ENCODE measurements around the gene RGS1. TPM values are rescaled to one million over a fixed set of nuclear protein-coding genes. Genes with fewer than 3 reads are reported as not detected.

The RGS1 gene, protein sequence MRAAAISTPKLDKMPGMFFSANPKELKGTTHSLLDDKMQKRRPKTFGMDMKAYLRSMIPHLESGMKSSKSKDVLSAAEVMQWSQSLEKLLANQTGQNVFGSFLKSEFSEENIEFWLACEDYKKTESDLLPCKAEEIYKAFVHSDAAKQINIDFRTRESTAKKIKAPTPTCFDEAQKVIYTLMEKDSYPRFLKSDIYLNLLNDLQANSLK
- total RNA-seq = not detected in 2 replicates
- long read RNA-seq = 0 reads

DNA sequence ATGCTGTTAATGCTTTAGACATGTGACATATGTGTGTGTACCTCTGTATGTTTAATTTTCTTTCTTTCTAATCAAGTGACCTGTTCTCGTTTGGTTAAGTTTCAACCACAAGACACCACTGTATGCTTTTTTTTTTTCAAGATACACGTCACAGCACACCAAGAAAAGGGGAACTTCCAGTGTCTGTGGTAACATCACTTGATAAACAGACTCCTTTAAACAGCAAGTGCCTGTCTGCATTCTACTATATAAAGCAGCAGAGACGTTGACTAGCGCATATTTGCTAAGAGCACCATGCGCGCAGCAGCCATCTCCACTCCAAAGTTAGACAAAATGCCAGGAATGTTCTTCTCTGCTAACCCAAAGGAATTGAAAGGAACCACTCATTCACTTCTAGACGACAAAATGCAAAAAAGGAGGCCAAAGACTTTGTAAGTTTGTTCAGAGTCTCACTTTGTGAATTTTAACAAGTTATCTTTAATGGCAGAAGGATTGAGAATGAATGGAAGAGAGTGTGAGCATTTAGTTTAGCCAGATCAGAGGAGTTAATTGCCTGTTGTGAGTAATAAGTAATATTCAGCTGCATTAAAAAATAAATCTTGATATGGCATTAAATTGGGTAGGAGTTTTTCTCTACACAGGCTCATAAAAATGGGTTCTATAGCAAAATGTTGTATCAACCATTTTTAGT is at the start of gene RGS1:
TSS of gene RGS1 (plus strand) at position 275 of the 691 bp plus-strand sequence. CDS start at position 295, 20 bp downstream.
- Mint-ChIP-seq H3K9me3 (ENCODE audit: unreplicated experiment) (peaks cover 4% of the 10 kb centered on the region), H3K36me3 (ENCODE audit: unreplicated experiment) (peaks cover 1% of the 10 kb centered on the region), H3K4me1 (ENCODE audit: unreplicated experiment) (no peaks in the 10 kb centered on the region), H3K27ac (ENCODE audit: unreplicated experiment) (no peak within 1 kb of the TSS), H3K27me3 (ENCODE audit: unreplicated experiment) (no peaks in the 10 kb centered on the region), H3K4me3 (ENCODE audit: unreplicated experiment) (no peak within 1 kb of the TSS)
- TF ChIP-seq, protein P1, sequence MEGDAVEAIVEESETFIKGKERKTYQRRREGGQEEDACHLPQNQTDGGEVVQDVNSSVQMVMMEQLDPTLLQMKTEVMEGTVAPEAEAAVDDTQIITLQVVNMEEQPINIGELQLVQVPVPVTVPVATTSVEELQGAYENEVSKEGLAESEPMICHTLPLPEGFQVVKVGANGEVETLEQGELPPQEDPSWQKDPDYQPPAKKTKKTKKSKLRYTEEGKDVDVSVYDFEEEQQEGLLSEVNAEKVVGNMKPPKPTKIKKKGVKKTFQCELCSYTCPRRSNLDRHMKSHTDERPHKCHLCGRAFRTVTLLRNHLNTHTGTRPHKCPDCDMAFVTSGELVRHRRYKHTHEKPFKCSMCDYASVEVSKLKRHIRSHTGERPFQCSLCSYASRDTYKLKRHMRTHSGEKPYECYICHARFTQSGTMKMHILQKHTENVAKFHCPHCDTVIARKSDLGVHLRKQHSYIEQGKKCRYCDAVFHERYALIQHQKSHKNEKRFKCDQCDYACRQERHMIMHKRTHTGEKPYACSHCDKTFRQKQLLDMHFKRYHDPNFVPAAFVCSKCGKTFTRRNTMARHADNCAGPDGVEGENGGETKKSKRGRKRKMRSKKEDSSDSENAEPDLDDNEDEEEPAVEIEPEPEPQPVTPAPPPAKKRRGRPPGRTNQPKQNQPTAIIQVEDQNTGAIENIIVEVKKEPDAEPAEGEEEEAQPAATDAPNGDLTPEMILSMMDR (IDR thresholded peaks at IDR 0.05) = no peak
- DNase-seq (ENCODE audit: extremely low spot score, unreplicated experiment) = no peak

DNA sequence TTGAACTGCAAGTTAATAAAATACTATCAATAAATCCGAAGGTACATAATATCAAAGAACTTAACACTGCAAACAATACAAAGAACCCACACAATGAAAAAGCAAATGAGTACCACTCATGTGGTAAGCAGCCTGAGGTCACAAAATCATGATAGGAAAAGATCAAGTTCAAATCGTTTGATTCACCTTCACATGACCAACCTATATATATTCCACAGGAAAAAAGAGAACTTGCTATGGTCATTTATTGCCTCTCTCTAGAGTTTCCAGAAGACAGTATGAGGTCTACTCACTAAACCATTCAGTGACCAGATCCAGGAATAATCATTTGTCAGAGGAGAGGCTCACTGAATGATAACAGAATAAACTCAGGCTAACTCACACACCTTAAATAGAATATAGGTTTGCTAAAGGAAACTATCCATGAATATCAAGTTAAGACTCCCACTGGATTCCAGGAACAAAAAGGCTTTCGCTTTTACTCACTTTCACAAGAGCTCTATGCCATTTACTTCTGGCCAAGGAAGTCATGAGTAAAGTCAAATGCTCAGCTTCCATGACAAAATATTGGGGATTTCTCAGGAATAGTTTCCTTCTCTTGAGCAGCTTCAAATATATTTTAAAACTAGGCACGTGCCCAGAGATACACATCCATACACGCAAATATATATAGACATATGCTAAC is 48.3 kb upstream of the RGS1 start:
- H3K36me3 Mint-ChIP-seq (ENCODE audit: unreplicated experiment) = no peaks in the 10 kb centered on the region
- no peaks in the 10 kb centered on the region for H3K9me3 Mint-ChIP-seq (ENCODE audit: unreplicated experiment)
- TF ChIP-seq, protein P1 (IDR thresholded peaks at IDR 0.05) = no peak
- H3K27me3 Mint-ChIP-seq (ENCODE audit: unreplicated experiment) = no peaks in the 10 kb centered on the region
- no peak for DNase-seq (ENCODE audit: extremely low spot score, unreplicated experiment)
- no peak overlapping the region for H3K4me3 Mint-ChIP-seq (ENCODE audit: unreplicated experiment)
- H3K27ac Mint-ChIP-seq (ENCODE audit: unreplicated experiment) = no peak overlapping the region
- H3K4me1 Mint-ChIP-seq (ENCODE audit: unreplicated experiment) = peaks cover 43% of the 10 kb centered on the region

DNA sequence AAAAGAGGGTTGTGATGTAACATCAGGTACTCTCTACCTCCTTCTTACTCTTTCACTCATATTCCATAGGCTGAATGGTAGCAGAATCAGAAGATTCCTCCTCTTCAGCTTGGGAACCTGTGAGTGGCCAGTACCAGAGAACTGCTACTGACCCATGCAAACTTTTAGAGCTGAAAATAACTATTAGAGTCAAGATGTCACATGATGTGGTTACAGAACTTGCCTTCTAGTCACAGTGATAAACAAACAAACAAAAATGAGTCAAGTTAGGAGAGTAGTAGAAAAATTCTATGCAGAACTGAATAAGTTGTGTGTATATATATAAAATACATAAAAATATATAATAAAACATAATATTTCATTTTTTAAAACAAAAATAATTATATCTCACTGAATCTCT is 47.6 kb upstream of the RGS1 start:
- Mint-ChIP-seq H3K9me3 (ENCODE audit: unreplicated experiment) (no peaks in the 10 kb centered on the region), H3K4me3 (ENCODE audit: unreplicated experiment) (no peak overlapping the region), H3K27ac (ENCODE audit: unreplicated experiment) (no peak overlapping the region), H3K4me1 (ENCODE audit: unreplicated experiment) (peaks cover 43% of the 10 kb centered on the region), H3K27me3 (ENCODE audit: unreplicated experiment) (no peaks in the 10 kb centered on the region), H3K36me3 (ENCODE audit: unreplicated experiment) (no peaks in the 10 kb centered on the region)
- TF ChIP-seq, protein P1 (IDR thresholded peaks at IDR 0.05) = no peak
- DNase-seq (ENCODE audit: extremely low spot score, unreplicated experiment) = no peak

DNA sequence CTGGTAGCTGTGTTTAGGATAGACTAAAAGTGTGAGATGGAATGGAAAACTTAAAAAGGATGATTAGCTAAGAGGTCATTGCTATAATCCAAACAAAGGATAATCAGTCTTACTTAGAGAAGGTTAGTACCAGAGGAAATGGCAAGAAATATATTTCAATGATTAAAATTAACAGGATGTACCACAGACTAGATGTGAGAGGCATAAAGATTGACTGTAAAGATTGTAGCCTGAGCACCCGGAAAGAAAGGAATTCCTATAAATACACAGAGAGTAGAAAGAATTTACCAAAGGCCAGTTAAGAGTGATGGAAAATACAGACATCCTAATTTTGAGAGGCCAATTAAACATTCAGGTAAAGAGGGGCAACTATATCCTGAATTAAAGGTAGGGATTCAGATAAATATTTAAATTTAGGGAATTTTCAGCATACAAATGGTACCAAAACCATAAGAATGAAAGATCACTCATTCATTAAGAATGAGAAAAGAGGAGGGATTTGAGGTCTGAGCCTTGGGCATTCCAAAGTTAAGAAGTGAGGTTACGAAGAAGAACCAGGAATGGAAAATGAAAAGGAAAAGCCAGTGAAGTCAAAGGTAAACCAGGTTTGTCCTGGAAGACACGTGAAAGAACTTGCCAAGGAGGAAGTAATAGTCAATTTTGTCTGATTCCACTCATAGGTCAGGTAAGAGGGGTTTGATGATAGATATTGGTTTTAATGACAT is 46.4 kb upstream of the RGS1 start:
- Mint-ChIP-seq H3K4me1 (ENCODE audit: unreplicated experiment) (peaks cover 36% of the 10 kb centered on the region), H3K4me3 (ENCODE audit: unreplicated experiment) (no peak overlapping the region), H3K36me3 (ENCODE audit: unreplicated experiment) (no peaks in the 10 kb centered on the region), H3K9me3 (ENCODE audit: unreplicated experiment) (no peaks in the 10 kb centered on the region), H3K27me3 (ENCODE audit: unreplicated experiment) (no peaks in the 10 kb centered on the region), H3K27ac (ENCODE audit: unreplicated experiment) (peak overlapping the region; percentile 5)
- DNase-seq (ENCODE audit: extremely low spot score, unreplicated experiment) = no peak
- TF ChIP-seq, protein P1 (IDR thresholded peaks at IDR 0.05) = no peak

Data from osteocyte (in vitro differentiated cells).